ENCODE data around the gene PBX1. TPM values are rescaled to one million over a fixed set of nuclear protein-coding genes. Genes with fewer than 3 reads are reported as not detected.

The PBX1 gene
- total and polyA plus RNA-seq, 7 donors, result 6.7 to 168 (median 118) TPM

DNA sequence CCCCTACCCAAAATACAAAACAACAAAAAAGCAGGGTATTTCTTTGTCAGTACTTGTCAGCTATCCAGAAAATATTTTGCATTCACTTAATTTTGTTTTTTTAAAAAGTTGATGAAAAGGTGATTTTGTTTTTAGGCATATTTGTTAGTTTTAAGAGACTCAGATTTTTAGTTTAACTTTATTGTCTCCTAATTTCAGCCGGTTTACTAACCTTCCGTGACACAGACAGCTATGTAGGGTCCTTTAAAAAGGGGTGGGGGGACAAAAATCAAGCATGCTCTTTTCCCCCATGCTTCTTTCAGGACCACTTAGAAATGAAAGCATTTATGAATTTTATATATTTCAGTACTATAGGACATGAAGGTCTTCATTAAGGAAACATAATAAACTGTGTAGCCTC is 1.6 kb downstream of the PBX1 start:
- 2 to 10% methylated on average over 2 of the region's 2 CpGs for WGBS, 2 donors
- no peak for DNase-seq
- peaks cover 0 to 14% (median 3%) of the 10 kb centered on the region in 4 donors for H3K4me1 ChIP-seq
- intact Hi-C loops (cut with DNase I), result loop anchor here (5.0 to 10.0 kb wide), 6 partner anchors 77 to 1026 kb away; no protein-coding TSS in a partner anchor
- peak overlapping the region; percentile 82 to 94 (median 88) for H3K27ac ChIP-seq
- H3K9me3 ChIP-seq, result no peaks in the 10 kb centered on the region
- no peaks in the 10 kb centered on the region for H3K36me3 ChIP-seq
- TF ChIP-seq, protein P1, sequence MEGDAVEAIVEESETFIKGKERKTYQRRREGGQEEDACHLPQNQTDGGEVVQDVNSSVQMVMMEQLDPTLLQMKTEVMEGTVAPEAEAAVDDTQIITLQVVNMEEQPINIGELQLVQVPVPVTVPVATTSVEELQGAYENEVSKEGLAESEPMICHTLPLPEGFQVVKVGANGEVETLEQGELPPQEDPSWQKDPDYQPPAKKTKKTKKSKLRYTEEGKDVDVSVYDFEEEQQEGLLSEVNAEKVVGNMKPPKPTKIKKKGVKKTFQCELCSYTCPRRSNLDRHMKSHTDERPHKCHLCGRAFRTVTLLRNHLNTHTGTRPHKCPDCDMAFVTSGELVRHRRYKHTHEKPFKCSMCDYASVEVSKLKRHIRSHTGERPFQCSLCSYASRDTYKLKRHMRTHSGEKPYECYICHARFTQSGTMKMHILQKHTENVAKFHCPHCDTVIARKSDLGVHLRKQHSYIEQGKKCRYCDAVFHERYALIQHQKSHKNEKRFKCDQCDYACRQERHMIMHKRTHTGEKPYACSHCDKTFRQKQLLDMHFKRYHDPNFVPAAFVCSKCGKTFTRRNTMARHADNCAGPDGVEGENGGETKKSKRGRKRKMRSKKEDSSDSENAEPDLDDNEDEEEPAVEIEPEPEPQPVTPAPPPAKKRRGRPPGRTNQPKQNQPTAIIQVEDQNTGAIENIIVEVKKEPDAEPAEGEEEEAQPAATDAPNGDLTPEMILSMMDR (IDR thresholded peaks at IDR 0.05), result no peak
- TF ChIP-seq POLR2A (IDR thresholded peaks at IDR 0.05) (no peak), POLR2AphosphoS5 (IDR thresholded peaks at IDR 0.05) (no peak), EP300 (IDR thresholded peaks at IDR 0.05) (no peak)
- H3K4me3 ChIP-seq, result peak overlapping the region; percentile 67 to 90 (median 84)
- no peaks in the 10 kb centered on the region for H3K27me3 ChIP-seq

DNA sequence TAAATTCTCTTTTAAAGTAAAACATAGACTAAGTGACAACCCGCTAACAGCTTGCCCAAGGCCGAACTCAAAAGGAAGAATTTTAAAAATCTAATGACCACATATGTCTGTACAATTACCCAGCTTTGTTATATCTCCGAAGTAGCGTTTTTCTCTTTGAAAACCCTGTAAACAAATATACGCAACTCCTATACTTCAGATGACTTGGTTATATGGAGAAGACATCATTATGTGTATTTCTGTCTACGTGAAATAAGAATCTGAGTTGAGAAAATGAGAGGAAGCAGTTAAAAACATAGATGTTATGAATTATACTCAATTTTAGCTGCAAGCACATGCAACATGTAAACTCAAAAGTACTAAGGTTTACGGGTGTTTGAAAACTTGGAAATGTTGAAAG is 2.0 kb downstream of the PBX1 start:
- H3K9me3 ChIP-seq, result no peaks in the 10 kb centered on the region
- H3K27me3 ChIP-seq, result no peaks in the 10 kb centered on the region
- intact Hi-C loops (cut with DNase I), result loop anchor here (5.0 to 10.0 kb wide), 6 partner anchors 76 to 1026 kb away; no protein-coding TSS in a partner anchor
- 2 to 6% methylated on average over 7 of the region's 7 CpGs for WGBS, 2 donors
- DNase-seq, result no peak
- H3K4me3 ChIP-seq, result peak overlapping the region; percentile 67 to 90 (median 84)
- no peaks in the 10 kb centered on the region for H3K36me3 ChIP-seq
- H3K4me1 ChIP-seq, result peaks cover 0 to 19% (median 4%) of the 10 kb centered on the region in 4 donors
- peak overlapping the region; percentile 82 to 94 (median 88) for H3K27ac ChIP-seq
- TF ChIP-seq EP300 (IDR thresholded peaks at IDR 0.05), result no peak
- TF ChIP-seq, protein P1 (IDR thresholded peaks at IDR 0.05), result no peak
- no peak for TF ChIP-seq POLR2A (IDR thresholded peaks at IDR 0.05)
- TF ChIP-seq POLR2AphosphoS5 (IDR thresholded peaks at IDR 0.05), result no peak

DNA sequence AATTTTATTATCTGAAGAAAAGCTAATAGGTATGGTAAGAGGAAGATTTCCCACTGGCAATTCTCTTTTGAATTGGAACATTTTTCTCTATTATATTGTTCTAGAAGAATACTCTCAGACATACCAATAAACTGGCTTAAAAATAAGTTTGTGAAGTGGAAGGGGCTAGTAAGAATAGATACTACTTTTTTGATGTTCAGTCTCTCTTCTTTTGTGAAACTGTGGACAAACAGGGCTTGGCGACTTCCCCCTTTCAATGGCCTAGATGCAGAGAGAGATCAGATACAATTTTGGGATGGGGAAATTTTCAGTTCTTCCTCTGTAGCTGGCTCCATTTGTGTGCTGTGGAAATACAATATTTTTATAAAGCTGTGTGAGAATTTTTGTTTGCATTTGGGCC is 2.5 kb downstream of the PBX1 start:
- Histone ChIP-seq H3K4me1 (peaks cover 0 to 23% (median 8%) of the 10 kb centered on the region in 4 donors), H3K27me3 (no peaks in the 10 kb centered on the region), H3K4me3 (peak overlapping the region; percentile 67 to 90 (median 84)), H3K36me3 (no peaks in the 10 kb centered on the region), H3K27ac (peak overlapping the region; percentile 82 to 94 (median 88)), H3K9me3 (no peaks in the 10 kb centered on the region)
- WGBS, 2 donors, result 12 to 19% methylated on average over 1 of the region's 1 CpG
- no peak for DNase-seq
- TF ChIP-seq EP300 (IDR thresholded peaks at IDR 0.05) (no peak), POLR2AphosphoS5 (IDR thresholded peaks at IDR 0.05) (no peak), POLR2A (IDR thresholded peaks at IDR 0.05) (no peak)
- TF ChIP-seq, protein P1 (IDR thresholded peaks at IDR 0.05), result no peak
- intact Hi-C loops (cut with DNase I), result loop anchor here (5.0 to 10.0 kb wide), 6 partner anchors 76 to 1027 kb away; no protein-coding TSS in a partner anchor

- intact Hi-C loops (cut with DNase I), result loop anchor here (5.0 to 10.0 kb wide), 6 partner anchors 75 to 1027 kb away; no protein-coding TSS in a partner anchor
- H3K9me3 ChIP-seq, result no peaks in the 10 kb centered on the region
Observed at GRCh38 chr1:164562061-164562460, 3.1 kb downstream of the PBX1 start.

More at GRCh38 chr1:164562061-164562460, 3.1 kb downstream of the PBX1 start:
- Histone ChIP-seq H3K36me3 (no peaks in the 10 kb centered on the region), H3K27ac (peak overlapping the region; percentile 82 to 94 (median 88)), H3K4me1 (peaks cover 0 to 29% (median 14%) of the 10 kb centered on the region in 4 donors), H3K4me3 (peak overlapping the region; percentile 67 to 90 (median 84)), H3K27me3 (no peaks in the 10 kb centered on the region)
- TF ChIP-seq, protein P1 (IDR thresholded peaks at IDR 0.05), result no peak
- TF ChIP-seq POLR2A (IDR thresholded peaks at IDR 0.05) (no peak), EP300 (IDR thresholded peaks at IDR 0.05) (no peak), POLR2AphosphoS5 (IDR thresholded peaks at IDR 0.05) (no peak)
- no peak for DNase-seq

All from sigmoid colon (tissue), 7 donors.